ENCODE results near the gene AP1G1. TPM values are rescaled to one million over a fixed set of nuclear protein-coding genes. Genes with fewer than 3 reads are reported as not detected.

AP1G1 gene
- total RNA-seq, 4 donors from 2014 or later, result 80.0 to 108 (median 92.4) TPM

DNA sequence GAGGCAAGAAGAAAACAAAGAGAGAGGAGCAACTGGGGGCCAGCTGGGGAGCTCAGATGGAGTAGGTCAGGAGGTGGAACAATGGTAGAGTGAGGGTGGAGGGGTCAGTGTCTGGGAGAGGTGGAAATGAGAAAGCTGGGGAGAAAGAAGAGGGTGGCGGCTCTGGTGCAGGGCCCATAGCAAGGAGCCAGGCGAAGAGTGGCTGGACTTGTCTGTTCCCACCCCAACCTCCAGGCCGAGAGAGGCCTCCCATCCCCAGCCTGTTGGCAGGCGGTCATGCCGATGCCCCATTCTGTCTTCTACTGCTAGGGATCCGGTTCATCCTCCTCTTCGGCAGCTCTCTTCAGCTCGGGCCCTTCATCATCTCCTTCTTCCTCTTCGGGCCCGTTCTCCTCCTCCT, 31.3 kb downstream of the AP1G1 start:
- ATAC-seq (ENCODE audit: low FRiP score) (no peak), DNase-seq (ENCODE audit: low spot score) (no peak)
- TF ChIP-seq, protein P1, sequence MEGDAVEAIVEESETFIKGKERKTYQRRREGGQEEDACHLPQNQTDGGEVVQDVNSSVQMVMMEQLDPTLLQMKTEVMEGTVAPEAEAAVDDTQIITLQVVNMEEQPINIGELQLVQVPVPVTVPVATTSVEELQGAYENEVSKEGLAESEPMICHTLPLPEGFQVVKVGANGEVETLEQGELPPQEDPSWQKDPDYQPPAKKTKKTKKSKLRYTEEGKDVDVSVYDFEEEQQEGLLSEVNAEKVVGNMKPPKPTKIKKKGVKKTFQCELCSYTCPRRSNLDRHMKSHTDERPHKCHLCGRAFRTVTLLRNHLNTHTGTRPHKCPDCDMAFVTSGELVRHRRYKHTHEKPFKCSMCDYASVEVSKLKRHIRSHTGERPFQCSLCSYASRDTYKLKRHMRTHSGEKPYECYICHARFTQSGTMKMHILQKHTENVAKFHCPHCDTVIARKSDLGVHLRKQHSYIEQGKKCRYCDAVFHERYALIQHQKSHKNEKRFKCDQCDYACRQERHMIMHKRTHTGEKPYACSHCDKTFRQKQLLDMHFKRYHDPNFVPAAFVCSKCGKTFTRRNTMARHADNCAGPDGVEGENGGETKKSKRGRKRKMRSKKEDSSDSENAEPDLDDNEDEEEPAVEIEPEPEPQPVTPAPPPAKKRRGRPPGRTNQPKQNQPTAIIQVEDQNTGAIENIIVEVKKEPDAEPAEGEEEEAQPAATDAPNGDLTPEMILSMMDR (IDR thresholded peaks at IDR 0.05), result no peak

DNA sequence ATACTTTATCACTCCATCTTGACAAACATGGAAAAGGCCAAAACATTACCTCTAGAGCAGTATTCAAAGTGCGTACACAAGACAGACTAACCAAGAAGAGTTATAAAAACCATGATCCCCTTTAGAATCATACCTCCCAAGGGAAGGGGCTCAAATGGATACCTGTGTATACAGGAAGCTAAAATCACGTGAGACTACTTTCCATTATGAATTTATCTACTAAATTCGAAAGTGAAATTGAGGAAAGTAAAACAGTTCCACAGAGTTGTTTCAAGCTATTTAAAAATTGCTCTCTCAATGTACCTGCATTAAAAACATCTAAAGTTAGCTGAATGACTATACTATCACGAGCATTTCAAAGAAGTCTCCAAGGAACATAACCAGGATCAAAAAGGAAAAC, 32.7 kb downstream of the AP1G1 start:
- no peak for ATAC-seq (ENCODE audit: low FRiP score)
- DNase-seq (ENCODE audit: low spot score), result no peak
- TF ChIP-seq, protein P1 (IDR thresholded peaks at IDR 0.05), result no peak

DNA sequence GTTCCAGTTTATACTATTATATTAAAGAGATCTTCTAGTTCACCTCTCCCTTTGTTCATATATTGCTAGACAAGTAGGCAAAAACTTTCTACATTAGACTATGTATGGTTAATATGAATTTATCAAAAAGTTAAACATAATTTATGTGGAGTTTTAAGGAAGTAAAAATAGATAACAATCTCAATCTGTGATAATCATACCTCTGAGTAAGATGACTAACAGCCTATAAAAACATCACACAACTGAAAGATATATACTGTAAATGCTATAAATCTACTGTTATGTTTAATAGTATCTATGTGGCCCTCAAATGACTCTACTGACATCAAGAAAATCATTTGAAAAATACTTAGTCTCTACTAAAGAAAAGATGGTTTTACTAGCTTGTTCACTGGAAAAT, 37.1 kb downstream of the AP1G1 start:
- TF ChIP-seq, protein P1 (IDR thresholded peaks at IDR 0.05), result no peak
- DNase-seq (ENCODE audit: low spot score) (no peak), ATAC-seq (ENCODE audit: low FRiP score) (no peak)

DNA sequence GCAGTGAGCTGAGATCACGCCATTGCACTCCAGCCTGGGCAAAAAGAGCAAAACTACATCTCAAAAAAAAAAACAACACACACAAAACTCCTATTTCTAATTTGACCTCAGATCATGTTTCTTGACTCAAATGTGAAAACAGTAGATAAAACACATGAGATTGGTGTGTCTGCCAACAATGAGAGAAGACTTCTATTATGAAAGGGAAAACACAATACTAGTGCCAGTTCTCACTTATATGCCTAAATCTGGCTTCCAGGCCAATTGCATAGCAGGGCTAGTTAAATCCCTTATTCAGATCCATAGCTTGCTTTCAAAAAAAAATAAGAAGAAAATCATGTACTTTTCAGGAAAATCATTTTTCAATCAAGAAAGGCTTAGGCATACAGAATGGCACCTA, 39.4 kb downstream of the AP1G1 start:
- DNase-seq (ENCODE audit: low spot score) (no peak), ATAC-seq (ENCODE audit: low FRiP score) (no peak)
- TF ChIP-seq, protein P1 (IDR thresholded peaks at IDR 0.05), result no peak

DNA sequence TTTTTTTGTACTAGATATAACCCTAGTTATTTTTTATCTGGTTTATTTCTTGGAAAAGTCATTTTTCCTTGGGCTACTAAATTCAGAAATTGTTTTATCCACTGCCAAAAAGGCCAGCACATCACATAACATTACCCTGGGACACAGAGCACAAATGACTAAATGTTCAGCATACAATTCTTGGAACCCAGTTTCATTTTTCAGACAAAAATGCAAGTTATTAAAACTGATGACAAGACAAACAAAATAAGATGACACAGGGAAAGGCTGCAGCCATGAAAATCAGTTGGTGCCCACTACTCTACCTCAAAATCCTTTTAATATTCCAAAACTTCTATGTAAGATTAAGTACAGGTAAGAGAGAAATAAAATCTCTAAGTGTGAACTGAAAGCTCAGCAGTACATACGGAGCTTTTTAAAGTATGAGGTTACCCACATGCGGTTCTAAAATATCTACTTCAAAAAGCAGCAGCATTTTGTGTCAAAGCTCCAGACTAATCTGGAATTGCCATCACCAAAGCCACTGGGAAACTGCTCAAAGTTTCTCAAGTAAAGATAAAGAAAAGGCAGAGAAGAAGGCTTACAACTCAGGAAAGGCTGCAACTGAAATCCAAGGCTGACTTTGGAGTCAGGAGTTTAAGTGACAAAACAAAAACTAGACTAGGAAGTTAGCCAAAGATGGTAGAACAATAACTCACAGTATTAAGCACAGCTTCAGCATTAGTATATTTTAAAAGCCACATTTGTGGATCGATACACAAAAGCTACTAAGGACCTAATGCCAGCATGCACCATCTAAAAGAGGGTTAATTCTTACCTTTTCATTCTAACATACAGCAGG, 41.4 kb downstream of the AP1G1 start:
- DNase-seq (ENCODE audit: low spot score) (no peak), ATAC-seq (ENCODE audit: low FRiP score) (no peak)
- TF ChIP-seq, protein P1 (IDR thresholded peaks at IDR 0.05), result no peak

DNA sequence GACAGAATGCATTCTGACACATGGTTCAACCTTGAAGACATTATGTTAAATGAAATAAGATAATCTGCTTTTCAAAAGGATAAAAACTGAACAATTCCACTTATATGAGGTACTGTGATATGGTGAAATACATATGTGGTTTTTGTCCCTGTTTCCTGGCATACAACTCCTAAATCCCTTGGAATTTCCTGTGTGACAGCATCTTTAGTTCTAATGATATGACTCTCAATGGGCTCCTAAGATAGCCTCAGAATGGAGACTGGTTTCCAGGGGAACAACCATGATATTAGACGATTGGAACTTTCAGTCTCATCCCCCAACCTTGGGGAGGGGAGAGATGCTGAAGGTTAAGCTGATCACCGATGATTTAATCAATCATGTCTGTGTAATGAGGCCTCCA, 46.4 kb downstream of the AP1G1 start:
- ATAC-seq (ENCODE audit: low FRiP score), result no peak
- TF ChIP-seq, protein P1 (IDR thresholded peaks at IDR 0.05), result no peak

DNA sequence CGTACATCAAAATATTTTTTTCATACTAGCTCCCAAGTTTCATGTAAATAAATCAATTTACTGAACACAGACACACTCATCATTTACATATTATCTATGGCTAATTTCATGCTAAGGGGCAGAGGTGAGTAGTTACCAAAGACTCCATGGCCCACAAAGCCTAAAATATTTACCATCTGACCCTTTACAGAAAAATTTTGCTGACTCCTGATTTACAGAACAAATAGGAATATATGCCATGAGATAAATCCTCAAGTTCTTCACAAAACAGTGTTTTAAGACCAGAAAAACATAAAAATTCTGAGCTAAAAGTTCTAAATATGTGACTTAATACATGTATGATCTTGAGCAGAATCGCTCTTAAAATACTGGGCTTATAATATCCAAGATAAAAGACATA, 47.5 kb downstream of the AP1G1 start:
- TF ChIP-seq, protein P1 (IDR thresholded peaks at IDR 0.05), result no peak
- ATAC-seq (ENCODE audit: low FRiP score) (no peak), DNase-seq (ENCODE audit: low spot score) (no peak)

More for the DNA sequence above, 46.4 kb downstream of the AP1G1 start:
- DNase-seq (ENCODE audit: low spot score), result no peak

All from omental fat pad (tissue), 4 donors.